WTC11 (cell line): ENCODE data around the gene SAE1. TPM values are rescaled to one million over a fixed set of nuclear protein-coding genes. Genes with fewer than 3 reads are reported as not detected.

Source experiments
- ATAC-seq: fragments of 200-7000 bp; cut with Tn5 transposase; 2 replicates; pipeline ENCODE4 v1.10.0; 2021; ENCODE audit warnings: mild to moderate bottlenecking, moderate library complexity
- CTCF ChIA-PET: fragments of 300-600 bp; sonication (Branson Sonifier 250); formaldehyde crosslinking; loops from one replicate; lab custom pipeline; 2021; ENCODE audit warnings: antibody characterized with exemption; lab: Charles Lee
- POLR2A ChIA-PET: fragments of 350-600 bp; sonication (Branson Sonifier 250); formaldehyde crosslinking; loops from one replicate; lab custom pipeline; 2021; ENCODE audit warnings: antibody characterized with exemption; lab: Charles Lee
- DNase-seq: peaks from one replicate; pipeline ENCODE4 v3.0.0; 2021; ENCODE audit warnings: low spot score
- H3K27ac Mint-ChIP-seq: 2 replicates; pipeline ENCODE4 v1.8.0; 2021; ENCODE audit warnings: mixed read lengths
- H3K27me3 Mint-ChIP-seq: 2 replicates; pipeline ENCODE4 v1.8.0; 2021; ENCODE audit warnings: low read depth, mild to moderate bottlenecking, moderate library complexity, mixed read lengths
- H3K36me3 Mint-ChIP-seq: 2 replicates; pipeline ENCODE4 v1.8.0; 2021; ENCODE audit warnings: mixed read lengths
- H3K4me1 Mint-ChIP-seq: 2 replicates; pipeline ENCODE4 v1.8.0; 2022; ENCODE audit warnings: mixed read lengths
- H3K4me3 Mint-ChIP-seq: 2 replicates; pipeline ENCODE4 v1.8.0; 2021; ENCODE audit warnings: mild to moderate bottlenecking, moderate library complexity, mixed read lengths
- H3K9me3 Mint-ChIP-seq: 2 replicates; pipeline ENCODE4 v1.8.0; 2021; ENCODE audit warnings: mixed read lengths
- ARID4B ChIP-seq: sonication (generic); formaldehyde crosslinking; IDR thresholded peaks from 2 replicates; pipeline ENCODE4 v1.8.0; 2023; ENCODE audit warnings: missing genetic modification reagents, mild to moderate bottlenecking, borderline replicate concordance
- E2F4 ChIP-seq: sonication (generic); formaldehyde crosslinking; IDR thresholded peaks from 2 replicates; pipeline ENCODE4 v1.8.1; 2022; ENCODE audit warnings: low read depth, mild to moderate bottlenecking, moderate library complexity, missing genetic modification reagents, borderline replicate concordance
- ERG ChIP-seq: fragments of 250-450 bp; sonication (Bioruptor Pico); IDR thresholded peaks from 2 replicates; pipeline ENCODE4 v1.8.0; 2021; ENCODE audit warnings: mild to moderate bottlenecking
- ETV6 ChIP-seq: sonication (generic); formaldehyde crosslinking; IDR thresholded peaks from 2 replicates; pipeline ENCODE4 v1.8.1; 2022; ENCODE audit warnings: mild to moderate bottlenecking, missing genetic modification reagents
- IRF1 ChIP-seq: sonication (generic); formaldehyde crosslinking; IDR thresholded peaks from 2 replicates; pipeline ENCODE4 v1.8.0; 2023; ENCODE audit warnings: missing genetic modification reagents
- JUN ChIP-seq: sonication (generic); formaldehyde crosslinking; IDR thresholded peaks from 2 replicates; pipeline ENCODE4 v1.8.0; 2023; ENCODE audit warnings: mild to moderate bottlenecking, missing genetic modification reagents
- OVOL2 ChIP-seq: fragments of 250-450 bp; sonication (Bioruptor Pico); IDR thresholded peaks from 2 replicates; pipeline ENCODE4 v1.9.0; 2021; ENCODE audit warnings: mild to moderate bottlenecking, borderline replicate concordance
- PRRX2 ChIP-seq: fragments of 250-450 bp; sonication (Bioruptor Pico); IDR thresholded peaks from 2 replicates; pipeline ENCODE4 v1.8.0; 2021; ENCODE audit warnings: mild to moderate bottlenecking
- STAT6 ChIP-seq: sonication (generic); formaldehyde crosslinking; conservative IDR thresholded peaks from 2 replicates; pipeline ENCODE4 v1.8.1; 2023; ENCODE audit warnings: mild to moderate bottlenecking, low read depth, missing genetic modification reagents, moderate library complexity
- TP53 ChIP-seq: sonication (generic); formaldehyde crosslinking; IDR thresholded peaks from 2 replicates; pipeline ENCODE4 v1.8.1; 2023; ENCODE audit warnings: mild to moderate bottlenecking, missing genetic modification reagents
- total RNA-seq: library from RNA; stranded (reverse); gene quantifications from 3 replicates; pipeline ENCODE4 v1.2.3, GENCODE V29; 2021
- TF ChIP-seq, protein P1 (sequence below): sonication (generic); formaldehyde crosslinking; IDR thresholded peaks from 2 replicates; pipeline ENCODE4 v1.8.0; 2023; ENCODE audit warnings: mild to moderate bottlenecking, missing genetic modification reagents
- TF ChIP-seq, protein P2 (sequence below): fragments of 250-450 bp; sonication (Bioruptor Pico); conservative IDR thresholded peaks from 2 replicates; pipeline ENCODE4 v1.9.0; 2021; ENCODE audit warnings: mild to moderate bottlenecking
- TF ChIP-seq, protein P3 (sequence below): sonication (generic); formaldehyde crosslinking; IDR thresholded peaks from 2 replicates; pipeline ENCODE4 v1.8.0; 2022; ENCODE audit warnings: mild to moderate bottlenecking, missing genetic modification reagents
- TF ChIP-seq, protein P4 (sequence below): fragments of 200-600 bp; IDR thresholded peaks from 2 replicates; pipeline ENCODE4 v1.8.0; 2022; ENCODE audit warnings: antibody characterized with exemption
- TF ChIP-seq, protein P5 (sequence below): sonication (generic); formaldehyde crosslinking; IDR thresholded peaks from 2 replicates; pipeline ENCODE4 v1.8.1; 2022; ENCODE audit warnings: mild to moderate bottlenecking, missing genetic modification reagents, moderate library complexity, borderline replicate concordance

SAE1 gene
- total RNA-seq, 1 experiment from 2014 or later, result 224 TPM

DNA sequence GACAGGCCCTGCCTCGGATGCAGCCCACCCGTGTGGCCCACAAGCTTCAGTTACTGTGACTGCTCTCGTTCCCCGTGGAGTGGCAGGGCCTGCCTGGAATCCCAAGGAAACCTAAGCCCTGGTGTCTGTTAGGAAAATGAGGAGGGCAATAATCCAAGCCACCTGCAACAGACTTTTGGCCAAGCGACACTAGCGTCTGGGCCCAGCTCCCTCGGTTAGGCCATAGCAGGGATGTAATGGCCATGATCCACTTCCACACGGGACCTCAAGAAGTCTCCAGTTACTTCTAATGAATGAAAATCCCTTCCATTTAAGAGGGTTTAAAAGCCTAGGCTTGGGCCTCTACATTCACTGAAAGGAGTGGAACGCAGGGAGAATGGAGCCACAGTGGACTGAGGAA lies 26.0 kb upstream of the SAE1 start:
- H3K36me3 Mint-ChIP-seq, result peaks cover 10% of the 10 kb centered on the region
- no peak overlapping the region for H3K27ac Mint-ChIP-seq
- ATAC-seq (no peak), DNase-seq (no peak)
- H3K4me3 Mint-ChIP-seq, result no peak overlapping the region
- peaks cover 57% of the 10 kb centered on the region for H3K4me1 Mint-ChIP-seq
- CTCF ChIA-PET, result interaction anchor here (0.8 kb wide), 1 partner anchor 21 kb away, joined by 3 read pairs; no protein-coding TSS in a partner anchor
- H3K9me3 Mint-ChIP-seq, result no peaks in the 10 kb centered on the region
- POLR2A ChIA-PET, result interaction anchor here (3.1 kb wide), 1 partner anchor 8 kb away, joined by 11 read pairs; the partner anchor contains the start of gene ZC3H4
- no peaks in the 10 kb centered on the region for H3K27me3 Mint-ChIP-seq
- TF ChIP-seq IRF1, result no peak
- TF ChIP-seq, protein P1, sequence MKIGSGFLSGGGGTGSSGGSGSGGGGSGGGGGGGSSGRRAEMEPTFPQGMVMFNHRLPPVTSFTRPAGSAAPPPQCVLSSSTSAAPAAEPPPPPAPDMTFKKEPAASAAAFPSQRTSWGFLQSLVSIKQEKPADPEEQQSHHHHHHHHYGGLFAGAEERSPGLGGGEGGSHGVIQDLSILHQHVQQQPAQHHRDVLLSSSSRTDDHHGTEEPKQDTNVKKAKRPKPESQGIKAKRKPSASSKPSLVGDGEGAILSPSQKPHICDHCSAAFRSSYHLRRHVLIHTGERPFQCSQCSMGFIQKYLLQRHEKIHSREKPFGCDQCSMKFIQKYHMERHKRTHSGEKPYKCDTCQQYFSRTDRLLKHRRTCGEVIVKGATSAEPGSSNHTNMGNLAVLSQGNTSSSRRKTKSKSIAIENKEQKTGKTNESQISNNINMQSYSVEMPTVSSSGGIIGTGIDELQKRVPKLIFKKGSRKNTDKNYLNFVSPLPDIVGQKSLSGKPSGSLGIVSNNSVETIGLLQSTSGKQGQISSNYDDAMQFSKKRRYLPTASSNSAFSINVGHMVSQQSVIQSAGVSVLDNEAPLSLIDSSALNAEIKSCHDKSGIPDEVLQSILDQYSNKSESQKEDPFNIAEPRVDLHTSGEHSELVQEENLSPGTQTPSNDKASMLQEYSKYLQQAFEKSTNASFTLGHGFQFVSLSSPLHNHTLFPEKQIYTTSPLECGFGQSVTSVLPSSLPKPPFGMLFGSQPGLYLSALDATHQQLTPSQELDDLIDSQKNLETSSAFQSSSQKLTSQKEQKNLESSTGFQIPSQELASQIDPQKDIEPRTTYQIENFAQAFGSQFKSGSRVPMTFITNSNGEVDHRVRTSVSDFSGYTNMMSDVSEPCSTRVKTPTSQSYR (CRISPR knock-in tag), result no peak
- no peak for TF ChIP-seq ETV6 (CRISPR knock-in tag)
- TF ChIP-seq, protein P2, sequence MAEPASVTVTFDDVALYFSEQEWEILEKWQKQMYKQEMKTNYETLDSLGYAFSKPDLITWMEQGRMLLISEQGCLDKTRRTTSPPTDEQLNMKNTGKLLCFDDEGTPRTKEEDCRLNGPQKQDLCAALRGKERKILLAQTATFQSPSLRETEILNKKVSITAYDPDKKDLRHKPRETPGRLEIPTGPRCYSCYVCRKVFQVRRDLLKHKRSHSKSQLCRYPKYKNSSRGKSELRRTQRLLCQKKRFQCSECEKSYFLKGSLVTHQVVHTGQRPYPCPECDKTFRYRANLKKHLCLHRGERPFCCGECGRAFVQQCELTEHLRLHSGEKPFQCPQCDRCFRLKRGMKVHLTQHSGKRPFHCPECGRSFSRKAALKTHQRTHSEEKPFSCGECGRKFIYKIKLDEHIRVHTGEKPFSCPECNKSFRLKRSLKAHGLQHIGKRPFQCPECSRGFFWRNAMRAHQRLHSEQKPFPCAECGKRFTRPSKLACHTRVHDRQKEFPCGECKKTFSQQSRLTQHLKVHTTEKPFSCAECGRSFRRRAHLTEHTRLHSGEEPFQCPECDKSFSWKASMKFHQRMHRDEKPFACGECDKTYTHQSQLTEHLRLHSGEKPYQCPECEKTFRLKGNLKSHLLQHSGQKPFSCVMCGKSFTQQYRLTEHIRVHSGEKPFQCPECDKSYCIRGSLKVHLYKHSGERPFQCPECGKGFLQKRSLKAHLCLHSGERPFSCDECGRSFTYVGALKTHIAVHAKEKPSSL (CRISPR knock-in tag), result no peak
- TF ChIP-seq ARID4B (CRISPR knock-in tag), result no peak
- TF ChIP-seq, protein P3, sequence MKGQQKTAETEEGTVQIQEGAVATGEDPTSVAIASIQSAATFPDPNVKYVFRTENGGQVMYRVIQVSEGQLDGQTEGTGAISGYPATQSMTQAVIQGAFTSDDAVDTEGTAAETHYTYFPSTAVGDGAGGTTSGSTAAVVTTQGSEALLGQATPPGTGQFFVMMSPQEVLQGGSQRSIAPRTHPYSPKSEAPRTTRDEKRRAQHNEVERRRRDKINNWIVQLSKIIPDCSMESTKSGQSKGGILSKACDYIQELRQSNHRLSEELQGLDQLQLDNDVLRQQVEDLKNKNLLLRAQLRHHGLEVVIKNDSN (CRISPR knock-in tag), result no peak
- TF ChIP-seq E2F4, result no peak
- TF ChIP-seq, protein P4, sequence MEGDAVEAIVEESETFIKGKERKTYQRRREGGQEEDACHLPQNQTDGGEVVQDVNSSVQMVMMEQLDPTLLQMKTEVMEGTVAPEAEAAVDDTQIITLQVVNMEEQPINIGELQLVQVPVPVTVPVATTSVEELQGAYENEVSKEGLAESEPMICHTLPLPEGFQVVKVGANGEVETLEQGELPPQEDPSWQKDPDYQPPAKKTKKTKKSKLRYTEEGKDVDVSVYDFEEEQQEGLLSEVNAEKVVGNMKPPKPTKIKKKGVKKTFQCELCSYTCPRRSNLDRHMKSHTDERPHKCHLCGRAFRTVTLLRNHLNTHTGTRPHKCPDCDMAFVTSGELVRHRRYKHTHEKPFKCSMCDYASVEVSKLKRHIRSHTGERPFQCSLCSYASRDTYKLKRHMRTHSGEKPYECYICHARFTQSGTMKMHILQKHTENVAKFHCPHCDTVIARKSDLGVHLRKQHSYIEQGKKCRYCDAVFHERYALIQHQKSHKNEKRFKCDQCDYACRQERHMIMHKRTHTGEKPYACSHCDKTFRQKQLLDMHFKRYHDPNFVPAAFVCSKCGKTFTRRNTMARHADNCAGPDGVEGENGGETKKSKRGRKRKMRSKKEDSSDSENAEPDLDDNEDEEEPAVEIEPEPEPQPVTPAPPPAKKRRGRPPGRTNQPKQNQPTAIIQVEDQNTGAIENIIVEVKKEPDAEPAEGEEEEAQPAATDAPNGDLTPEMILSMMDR, result no peak
- TF ChIP-seq JUN (CRISPR knock-in tag), result no peak
- TF ChIP-seq, protein P5, sequence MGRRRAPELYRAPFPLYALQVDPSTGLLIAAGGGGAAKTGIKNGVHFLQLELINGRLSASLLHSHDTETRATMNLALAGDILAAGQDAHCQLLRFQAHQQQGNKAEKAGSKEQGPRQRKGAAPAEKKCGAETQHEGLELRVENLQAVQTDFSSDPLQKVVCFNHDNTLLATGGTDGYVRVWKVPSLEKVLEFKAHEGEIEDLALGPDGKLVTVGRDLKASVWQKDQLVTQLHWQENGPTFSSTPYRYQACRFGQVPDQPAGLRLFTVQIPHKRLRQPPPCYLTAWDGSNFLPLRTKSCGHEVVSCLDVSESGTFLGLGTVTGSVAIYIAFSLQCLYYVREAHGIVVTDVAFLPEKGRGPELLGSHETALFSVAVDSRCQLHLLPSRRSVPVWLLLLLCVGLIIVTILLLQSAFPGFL (CRISPR knock-in tag), result no peak
- no peak for TF ChIP-seq TP53 (CRISPR knock-in tag)
- TF ChIP-seq STAT6 (CRISPR knock-in tag), result no peak
- no peak for TF ChIP-seq OVOL2 (CRISPR knock-in tag)
- TF ChIP-seq PRRX2, result no peak
- no peak for TF ChIP-seq ERG (CRISPR knock-in tag)
